Tibial nerve (tissue), 4 donors: Measurements from ENCODE around the gene MAST3. TPM values are rescaled to one million over a fixed set of nuclear protein-coding genes. Genes with fewer than 3 reads are reported as not detected.

ENCODE experiments used
- DNase-seq, 2 donors: peaks; one replicate each; pipeline ENCODE4 v3.0.0-alpha.2; 2019; ENCODE audit warnings: low spot score in 2 of 2
- H3K27ac ChIP-seq, 4 donors: fragments of 200-600 bp; sonication (generic) in 3 of 4; one replicate each; pipeline ENCODE4 v1.5.1; 2017 to 2019; ENCODE audit warnings: mild to moderate bottlenecking in 1 of 4
- H3K27me3 ChIP-seq, 2 donors: fragments of 200-600 bp; sonication (generic) in 1 of 2; one replicate each; pipeline versions ENCODE4 v1.5.1 to v1.6.0; 2017 to 2019
- H3K36me3 ChIP-seq, 3 donors: fragments of 200-600 bp; sonication (generic); one replicate each; pipeline ENCODE4 v1.5.1; 2018 to 2019
- H3K4me1 ChIP-seq, 4 donors: fragments of 200-600 bp; sonication (generic) in 3 of 4; one replicate each; pipeline ENCODE4 v1.5.1; 2017 to 2019
- H3K4me3 ChIP-seq, 4 donors: fragments of 200-600 bp; sonication (generic) in 3 of 4; one replicate each; pipeline ENCODE4 v1.5.1; 2017 to 2019; ENCODE audit warnings: mild to moderate bottlenecking in 1 of 4, moderate library complexity in 1 of 4
- H3K9me3 ChIP-seq, 4 donors: fragments of 200-600 bp; sonication (generic) in 3 of 4; one replicate each; pipeline ENCODE4 v1.5.1; 2017 to 2019
- CTCF ChIP-seq, 5 experiments: fragments of 200-600 bp in 3 of 5; fragments of 450-650 bp in 2 of 5; sonication (generic) in 3 of 5; IDR thresholded peaks; one replicate each; pipeline ENCODE4 v1.5.1; 2016 to 2019; ENCODE audit warnings: antibody characterized with exemption in 5 of 5, mild to moderate bottlenecking in 3 of 5, moderate library complexity in 2 of 5
- EP300 ChIP-seq, 2 donors: sonication (generic); formaldehyde crosslinking; IDR thresholded peaks; one replicate each; pipeline ENCODE4 v1.6.1; 2017; ENCODE audit warnings: antibody characterized with exemption in 2 of 2, mild to moderate bottlenecking in 1 of 2
- POLR2A ChIP-seq, 2 donors: fragments of 450-650 bp; IDR thresholded peaks; one replicate each; pipeline ENCODE4 v1.6.1; 2017; ENCODE audit warnings: antibody characterized with exemption in 2 of 2, mild to moderate bottlenecking in 2 of 2, moderate library complexity in 2 of 2
- WGBS, 2 donors: methylation state at CpG; one replicate each; pipeline ENCODE4 v1.1.5; 2018; 5-methylcytosine and 5-hydroxymethylcytosine counted together
- total RNA-seq, 4 donors: library from RNA; depleted of rRNA; stranded (reverse); fragments of >200 nt; gene quantifications; one replicate each; pipeline ENCODE4 v1.1.0, GENCODE V29; 2016

Gene MAST3
- total RNA-seq, result 10 to 100 TPM in 2 of 4 donors, 1 to 10 TPM in 2; 7.6 to 19.8 (median 10.0) TPM

GRCh38 chr19:18097217-18097992 is at the start of gene MAST3:
Gene MAST3, plus strand, starts transcription at chr19:18097778. Its CDS starts 15 bp downstream, at chr19:18097793.
- peak within 1 kb of the TSS; percentile 31 to 54 (median 50) for H3K4me3 ChIP-seq

GRCh38 chr19:18049385-18049784 is 48.2 kb upstream of the MAST3 start:
- 37 to 44% methylated on average over 10 of the region's 10 CpGs for WGBS, 2 donors
- TF ChIP-seq POLR2A (IDR thresholded peaks at IDR 0.05), result peak in 1 of 2 donors; percentile 21
- peak; percentile 67 to 69 for TF ChIP-seq EP300 (IDR thresholded peaks at IDR 0.05)
- TF ChIP-seq CTCF (IDR thresholded peaks at IDR 0.05), result no peak
- peaks cover 0 to 16% of the 10 kb centered on the region in 2 donors for H3K27me3 ChIP-seq
- H3K27ac ChIP-seq, result peak overlapping the region; percentile 7 to 81 (median 57)
- peak; percentile 55 to 65 for DNase-seq
- H3K9me3 ChIP-seq, result no peaks in the 10 kb centered on the region
- H3K36me3 ChIP-seq, result no peaks in the 10 kb centered on the region
- H3K4me3 ChIP-seq, result no peak overlapping the region
- peaks cover 0 to 40% (median 10%) of the 10 kb centered on the region in 4 donors for H3K4me1 ChIP-seq

More at GRCh38 chr19:18097217-18097992, at the start of gene MAST3:
- H3K36me3 ChIP-seq, result no peaks in the 10 kb centered on the region
- TF ChIP-seq POLR2A (IDR thresholded peaks at IDR 0.05) (peak in 1 of 2 donors; percentile 35), CTCF (IDR thresholded peaks at IDR 0.05) (no peak), EP300 (IDR thresholded peaks at IDR 0.05) (no peak)
- peak within 1 kb of the TSS in 3 of 4 donors; percentile 26 to 78 (median 60) for H3K27ac ChIP-seq
- WGBS, 2 donors, result 35 to 40% methylated on average over 29 to 30 of the region's 54 CpGs
- H3K27me3 ChIP-seq, result peaks cover 0 to 33% of the 10 kb centered on the region in 2 donors
- H3K4me1 ChIP-seq, result peaks cover 0 to 24% (median 18%) of the 10 kb centered on the region in 4 donors
- peak; percentile 56 to 62 for DNase-seq
- H3K9me3 ChIP-seq, result no peaks in the 10 kb centered on the region

- Histone ChIP-seq H3K36me3 (no peaks in the 10 kb centered on the region), H3K4me1 (peaks cover 0 to 25% (median 3%) of the 10 kb centered on the region in 4 donors), H3K9me3 (no peaks in the 10 kb centered on the region), H3K27ac (peak overlapping the region in 1 of 4 donors; percentile 61), H3K27me3 (peaks cover 0 to 16% of the 10 kb centered on the region in 2 donors), H3K4me3 (peak overlapping the region in 1 of 4 donors; percentile 15)
- 18% methylated on average over 12 to 30 of the region's 31 CpGs for WGBS, 2 donors
- no peak for DNase-seq
- TF ChIP-seq POLR2A (IDR thresholded peaks at IDR 0.05) (no peak), CTCF (IDR thresholded peaks at IDR 0.05) (no peak), EP300 (IDR thresholded peaks at IDR 0.05) (no peak)
These were observed 45.7 kb upstream of the MAST3 start for GRCh38 chr19:18051887-18052286.

- DNase-seq, result no peak
- Histone ChIP-seq H3K4me3 (no peak overlapping the region), H3K9me3 (no peaks in the 10 kb centered on the region), H3K36me3 (no peaks in the 10 kb centered on the region), H3K27me3 (peaks cover 0 to 16% of the 10 kb centered on the region in 2 donors), H3K4me1 (peaks cover 0 to 39% (median 8%) of the 10 kb centered on the region in 4 donors), H3K27ac (no peak overlapping the region)
- 51 to 61% methylated on average over 9 of the region's 9 CpGs for WGBS, 2 donors
- TF ChIP-seq POLR2A (IDR thresholded peaks at IDR 0.05), result no peak
- no peak for TF ChIP-seq CTCF (IDR thresholded peaks at IDR 0.05)
- no peak for TF ChIP-seq EP300 (IDR thresholded peaks at IDR 0.05)
These were observed 43.9 kb upstream of the MAST3 start for GRCh38 chr19:18053576-18054219.
